ENCODE measurements around the gene TMEM131L. TPM values are rescaled to one million over a fixed set of nuclear protein-coding genes. Genes with fewer than 3 reads are reported as not detected.

The TMEM131L gene
- total and polyA plus RNA-seq, 8 donors, result 2.4 to 40.0 (median 13.6) TPM

- 79 to 86% (median 85%) methylated on average over 7 of the region's 7 CpGs for WGBS, 5 donors
- peak overlapping the region in 1 of 5 donors; percentile 7 for H3K27ac ChIP-seq
- peaks cover 8 to 55% (median 15%) of the 10 kb centered on the region in 4 donors for H3K4me1 ChIP-seq
- H3K4me3 ChIP-seq, result no peak overlapping the region
- TF ChIP-seq, protein P1, sequence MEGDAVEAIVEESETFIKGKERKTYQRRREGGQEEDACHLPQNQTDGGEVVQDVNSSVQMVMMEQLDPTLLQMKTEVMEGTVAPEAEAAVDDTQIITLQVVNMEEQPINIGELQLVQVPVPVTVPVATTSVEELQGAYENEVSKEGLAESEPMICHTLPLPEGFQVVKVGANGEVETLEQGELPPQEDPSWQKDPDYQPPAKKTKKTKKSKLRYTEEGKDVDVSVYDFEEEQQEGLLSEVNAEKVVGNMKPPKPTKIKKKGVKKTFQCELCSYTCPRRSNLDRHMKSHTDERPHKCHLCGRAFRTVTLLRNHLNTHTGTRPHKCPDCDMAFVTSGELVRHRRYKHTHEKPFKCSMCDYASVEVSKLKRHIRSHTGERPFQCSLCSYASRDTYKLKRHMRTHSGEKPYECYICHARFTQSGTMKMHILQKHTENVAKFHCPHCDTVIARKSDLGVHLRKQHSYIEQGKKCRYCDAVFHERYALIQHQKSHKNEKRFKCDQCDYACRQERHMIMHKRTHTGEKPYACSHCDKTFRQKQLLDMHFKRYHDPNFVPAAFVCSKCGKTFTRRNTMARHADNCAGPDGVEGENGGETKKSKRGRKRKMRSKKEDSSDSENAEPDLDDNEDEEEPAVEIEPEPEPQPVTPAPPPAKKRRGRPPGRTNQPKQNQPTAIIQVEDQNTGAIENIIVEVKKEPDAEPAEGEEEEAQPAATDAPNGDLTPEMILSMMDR (IDR thresholded peaks at IDR 0.05), result no peak
- no peak for TF ChIP-seq EP300 (IDR thresholded peaks at IDR 0.05)
- no peak for TF ChIP-seq POLR2AphosphoS5 (IDR thresholded peaks at IDR 0.05)
- no peak for TF ChIP-seq POLR2A (IDR thresholded peaks at IDR 0.05)
- no peaks in the 10 kb centered on the region for H3K27me3 ChIP-seq
- intact Hi-C loops (cut with DNase I; ENCODE audit: low total_unique reads), result no loop called here
- H3K36me3 ChIP-seq, result no peaks in the 10 kb centered on the region
- DNase-seq, result no peak
- H3K9me3 ChIP-seq, result no peaks in the 10 kb centered on the region
Measured at GRCh38 chr4:153541456-153542096, 75.4 kb downstream of the TMEM131L start.

- no peak for DNase-seq
- Histone ChIP-seq H3K4me1 (peaks cover 8 to 52% (median 13%) of the 10 kb centered on the region in 4 donors), H3K36me3 (no peaks in the 10 kb centered on the region), H3K27me3 (no peaks in the 10 kb centered on the region), H3K4me3 (no peak overlapping the region), H3K27ac (peak overlapping the region in 1 of 5 donors; percentile 7), H3K9me3 (no peaks in the 10 kb centered on the region)
- 81 to 89% (median 87%) methylated on average over 6 of the region's 6 CpGs for WGBS, 5 donors
- TF ChIP-seq, protein P1 (IDR thresholded peaks at IDR 0.05), result no peak
- TF ChIP-seq EP300 (IDR thresholded peaks at IDR 0.05), result no peak
- TF ChIP-seq POLR2AphosphoS5 (IDR thresholded peaks at IDR 0.05), result no peak
- TF ChIP-seq POLR2A (IDR thresholded peaks at IDR 0.05), result no peak
- intact Hi-C loops (cut with DNase I; ENCODE audit: low total_unique reads), result no loop called here
Measured at GRCh38 chr4:153542131-153542530, 76.0 kb downstream of the TMEM131L start.

DNA sequence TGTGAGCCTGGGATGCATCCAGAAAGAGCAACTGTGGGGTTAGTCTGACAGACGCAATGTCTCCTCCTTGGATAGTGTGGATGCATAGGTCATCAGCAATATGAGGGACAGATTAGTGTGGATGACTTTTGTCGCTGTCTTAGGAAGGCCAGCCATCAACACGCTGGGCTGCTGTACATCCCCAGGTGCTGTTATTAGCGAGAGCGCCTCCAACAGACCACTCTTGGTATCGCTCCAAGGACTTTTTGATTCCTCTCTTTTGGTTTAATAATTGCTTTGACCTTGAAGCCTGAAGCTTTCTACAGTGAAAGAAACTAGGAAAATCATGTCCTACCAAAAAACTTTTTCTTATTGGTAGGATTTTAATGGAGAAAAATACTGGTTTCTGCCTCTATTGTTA lies 76.7 kb downstream of the TMEM131L start:
- H3K27ac ChIP-seq, result peak overlapping the region in 1 of 5 donors; percentile 5
- peaks cover 8 to 50% (median 13%) of the 10 kb centered on the region in 4 donors for H3K4me1 ChIP-seq
- DNase-seq, result no peak
- H3K4me3 ChIP-seq, result no peak overlapping the region
- H3K9me3 ChIP-seq, result no peaks in the 10 kb centered on the region
- WGBS, 5 donors, result 85 to 92% (median 90%) methylated on average over 6 of the region's 6 CpGs
- intact Hi-C loops (cut with DNase I; ENCODE audit: low total_unique reads), result no loop called here
- no peaks in the 10 kb centered on the region for H3K27me3 ChIP-seq
- H3K36me3 ChIP-seq, result no peaks in the 10 kb centered on the region
- TF ChIP-seq EP300 (IDR thresholded peaks at IDR 0.05), result no peak
- TF ChIP-seq, protein P1 (IDR thresholded peaks at IDR 0.05), result no peak
- TF ChIP-seq POLR2AphosphoS5 (IDR thresholded peaks at IDR 0.05), result no peak
- no peak for TF ChIP-seq POLR2A (IDR thresholded peaks at IDR 0.05)

DNA sequence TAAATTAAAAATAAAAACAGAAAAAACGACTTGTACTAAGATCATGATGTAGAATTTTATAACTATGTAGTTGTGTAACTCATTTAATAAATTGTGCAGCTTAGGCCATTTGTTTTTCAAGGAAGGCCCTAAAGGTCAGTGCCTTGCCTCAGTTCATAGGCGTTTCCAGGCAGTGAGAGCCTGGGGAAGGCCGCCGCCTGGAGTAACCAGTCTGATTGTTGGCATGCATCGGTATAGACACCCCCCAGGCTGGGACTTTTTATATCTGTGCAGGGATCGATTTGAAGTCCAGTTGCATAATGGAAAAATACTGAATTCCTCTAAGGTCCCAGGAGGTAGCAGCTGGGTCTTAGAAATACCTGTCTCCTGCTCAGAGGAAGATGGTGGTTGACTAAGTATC lies 77.2 kb downstream of the TMEM131L start:
- Histone ChIP-seq H3K27me3 (no peaks in the 10 kb centered on the region), H3K9me3 (no peaks in the 10 kb centered on the region), H3K36me3 (no peaks in the 10 kb centered on the region), H3K4me1 (peaks cover 3 to 45% (median 9%) of the 10 kb centered on the region in 4 donors), H3K4me3 (no peak overlapping the region), H3K27ac (no peak overlapping the region)
- 81 to 91% (median 82%) methylated on average over 6 of the region's 6 CpGs for WGBS, 5 donors
- intact Hi-C loops (cut with DNase I; ENCODE audit: low total_unique reads), result no loop called here
- no peak for TF ChIP-seq POLR2AphosphoS5 (IDR thresholded peaks at IDR 0.05)
- TF ChIP-seq POLR2A (IDR thresholded peaks at IDR 0.05), result no peak
- no peak for TF ChIP-seq EP300 (IDR thresholded peaks at IDR 0.05)
- TF ChIP-seq, protein P1 (IDR thresholded peaks at IDR 0.05), result no peak
- no peak for DNase-seq
